NCI-H526 treated with DMSO at 0.1 percent for 48 hours (cell line): Measurements from ENCODE around the gene NOTUM.

Experiments used
- DNase-seq: peaks from one replicate; lab custom pipeline; 2025; lab: John Stamatoyannopoulos, UW

Gene NOTUM

GRCh38 chr17:81909966-81910839 lies 50.8 kb downstream of the NOTUM start:
- no peak for DNase-seq

- DNase-seq: no peak
Observed at GRCh38 chr17:81909231-81909630, 51.8 kb downstream of the NOTUM start.

- no peak for DNase-seq
Observed at GRCh38 chr17:81908793-81909192, 52.2 kb downstream of the NOTUM start.

- no peak for DNase-seq
Observed at GRCh38 chr17:81907219-81908145, 53.5 kb downstream of the NOTUM start.

- no peak for DNase-seq
Observed at GRCh38 chr17:81906476-81907218, 54.3 kb downstream of the NOTUM start.

GRCh38 chr17:81905993-81906392 lies 55.0 kb downstream of the NOTUM start:
- DNase-seq: no peak

- no peak for DNase-seq
Observed at GRCh38 chr17:81905424-81905875, 55.5 kb downstream of the NOTUM start.

- DNase-seq: no peak
Observed at GRCh38 chr17:81904600-81905423, 56.2 kb downstream of the NOTUM start.

- no peak for DNase-seq
Observed at GRCh38 chr17:81903896-81904599, 56.9 kb downstream of the NOTUM start.

- no peak for DNase-seq
Observed at GRCh38 chr17:81903415-81903831, 57.6 kb downstream of the NOTUM start.

- DNase-seq: no peak
Observed at GRCh38 chr17:81902653-81903414, 58.2 kb downstream of the NOTUM start.
